ENCODE results near the gene ADGRL2. TPM values are rescaled to one million over a fixed set of nuclear protein-coding genes. Genes with fewer than 3 reads are reported as not detected.

Gene ADGRL2
- polyA plus RNA-seq, 1 of the 3 experiments (the other 2 are of a cell fraction) = 40.3 TPM

DNA sequence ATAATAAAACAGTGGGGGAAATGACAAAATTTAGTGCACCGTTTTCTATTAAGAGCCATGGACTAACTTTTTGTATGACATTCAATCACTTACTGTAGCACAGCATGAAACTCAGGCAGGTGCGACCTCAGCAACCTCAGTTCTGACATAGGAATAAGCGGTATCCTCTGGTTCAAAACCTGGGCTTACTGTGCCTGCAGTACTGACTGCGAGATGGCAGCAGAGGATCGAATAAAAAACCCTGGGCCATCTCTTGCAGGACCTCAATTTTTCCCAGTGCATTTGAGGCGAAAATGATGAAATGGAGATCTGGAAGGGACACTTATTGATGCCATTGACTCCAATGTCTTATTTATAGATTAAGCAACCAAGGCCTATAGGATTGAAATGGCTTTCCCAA lies 214.7 kb downstream of the ADGRL2 start:
- H3K4me2 ChIP-seq = no peak overlapping the region
- H2AFZ ChIP-seq (ENCODE audit: low read depth) = no peak overlapping the region
- 68% methylated on average over 5 of the region's 6 CpGs for WGBS (ENCODE audit: low lambda C conversion rate)
- no peaks in the 10 kb centered on the region for H3K36me3 ChIP-seq (replicated peaks in 1 of 2; ENCODE audit: control insufficient read depth in 1 of 2, insufficient read depth in 2 of 2, low read length in 1 of 2)
- H3K79me2 ChIP-seq (ENCODE audit: insufficient read depth) = no peaks in the 10 kb centered on the region
- no peak for DNase-seq
- POLR2A ChIA-PET = no interaction called here
- H4K20me1 ChIP-seq (ENCODE audit: insufficient read depth) = no peaks in the 10 kb centered on the region
- CTCF ChIA-PET = no interaction called here
- no peaks in the 10 kb centered on the region for H3K9me2 ChIP-seq
- no peaks in the 10 kb centered on the region for H3F3A ChIP-seq (replicated peaks; ENCODE audit: insufficient read depth)
- H3K4me1 ChIP-seq (ENCODE audit: control insufficient read depth in 1 of 2, insufficient read depth in 2 of 2, low read depth in 1 of 2, low read length in 1 of 2) = no peaks in the 10 kb centered on the region
- no peak for TF ChIP-seq MXI1 (IDR thresholded peaks at IDR 0.05; ENCODE audit: low read depth, low read length)
- TF ChIP-seq MEF2A (IDR thresholded peaks at IDR 0.05; ENCODE audit: borderline replicate concordance, low read depth) = no peak
- TF ChIP-seq USF2 (IDR thresholded peaks at IDR 0.05; ENCODE audit: borderline replicate concordance, low read depth, low read length) = no peak
- TF ChIP-seq RFX5 (IDR thresholded peaks at IDR 0.05; ENCODE audit: low read length) = no peak
- no peak for TF ChIP-seq YY1 (IDR thresholded peaks at IDR 0.05; ENCODE audit: low read depth)
- no peak for TF ChIP-seq FOXJ3 (CRISPR knock-in tag; IDR thresholded peaks at IDR 0.05)
- no peak for TF ChIP-seq TAF1 (IDR thresholded peaks at IDR 0.05; ENCODE audit: borderline replicate concordance, low read depth, low read length)
- TF ChIP-seq CHD2 (IDR thresholded peaks at IDR 0.05; ENCODE audit: low read length, partially characterized antibody) = no peak
- no peak for TF ChIP-seq SIN3A (IDR thresholded peaks at IDR 0.05; ENCODE audit: borderline replicate concordance, low read depth, low read length)
- no peak for TF ChIP-seq EZH2phosphoT487 (IDR thresholded peaks at IDR 0.05; ENCODE audit: borderline replicate concordance, low read depth)
- TF ChIP-seq FOXM1 (IDR thresholded peaks at IDR 0.05; ENCODE audit: low read depth) = no peak
- no peak for TF ChIP-seq TEAD4 (IDR thresholded peaks at IDR 0.05; ENCODE audit: borderline replicate concordance, insufficient read depth)
- no peak for TF ChIP-seq ELF1 (IDR thresholded peaks at IDR 0.05)
- no peak for TF ChIP-seq EP300 (IDR thresholded peaks at IDR 0.05; ENCODE audit: borderline replicate concordance in 1 of 2, low read depth in 1 of 2, low read length in 1 of 2)
- TF ChIP-seq RCOR1 (IDR thresholded peaks at IDR 0.05; ENCODE audit: low read length) = no peak
- no peak for TF ChIP-seq MAX (IDR thresholded peaks at IDR 0.05; ENCODE audit: low read depth)
- TF ChIP-seq RAD21 (IDR thresholded peaks at IDR 0.05; ENCODE audit: low read length) = no peak
- no peak for TF ChIP-seq GATA2 (CRISPR knock-in tag; IDR thresholded peaks at IDR 0.05)
- TF ChIP-seq, protein P1, sequence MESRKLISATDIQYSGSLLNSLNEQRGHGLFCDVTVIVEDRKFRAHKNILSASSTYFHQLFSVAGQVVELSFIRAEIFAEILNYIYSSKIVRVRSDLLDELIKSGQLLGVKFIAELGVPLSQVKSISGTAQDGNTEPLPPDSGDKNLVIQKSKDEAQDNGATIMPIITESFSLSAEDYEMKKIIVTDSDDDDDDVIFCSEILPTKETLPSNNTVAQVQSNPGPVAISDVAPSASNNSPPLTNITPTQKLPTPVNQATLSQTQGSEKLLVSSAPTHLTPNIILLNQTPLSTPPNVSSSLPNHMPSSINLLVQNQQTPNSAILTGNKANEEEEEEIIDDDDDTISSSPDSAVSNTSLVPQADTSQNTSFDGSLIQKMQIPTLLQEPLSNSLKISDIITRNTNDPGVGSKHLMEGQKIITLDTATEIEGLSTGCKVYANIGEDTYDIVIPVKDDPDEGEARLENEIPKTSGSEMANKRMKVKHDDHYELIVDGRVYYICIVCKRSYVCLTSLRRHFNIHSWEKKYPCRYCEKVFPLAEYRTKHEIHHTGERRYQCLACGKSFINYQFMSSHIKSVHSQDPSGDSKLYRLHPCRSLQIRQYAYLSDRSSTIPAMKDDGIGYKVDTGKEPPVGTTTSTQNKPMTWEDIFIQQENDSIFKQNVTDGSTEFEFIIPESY (IDR thresholded peaks at IDR 0.05; ENCODE audit: borderline replicate concordance, low read depth) = no peak
- no peak for TF ChIP-seq TCF12 (IDR thresholded peaks at IDR 0.05)
- no peaks in the 10 kb centered on the region for H3K27me3 ChIP-seq (ENCODE audit: insufficient read depth)
- no peak overlapping the region for H3K9ac ChIP-seq
- no peak overlapping the region for H3K4me3 ChIP-seq (ENCODE audit: low read depth in 2 of 2, low read length in 1 of 2)
- no peaks in the 10 kb centered on the region for H3K9me3 ChIP-seq
- no peak overlapping the region for H3K27ac ChIP-seq (ENCODE audit: low read depth in 2 of 2, low read length in 1 of 2)

Data from SK-N-SH (cell line).